ENCODE measurements around the gene DGKQ.
A peak's percentile ranks its signal among the peaks of the same experiment; 100 is the strongest.
"Not testable (repeated sequence)": the region's sequence is repeated elsewhere in the genome, so short reads cannot be mapped to it uniquely, and the experiment has no call there.

DGKQ gene

GRCh38 chr4:924107-925096 lies 49.0 kb downstream of the DGKQ start:
- DNase-seq: peak; percentile 8

GRCh38 chr4:921830-922331 lies 51.5 kb downstream of the DGKQ start:
- no peak for DNase-seq

- not testable (repeated sequence) for DNase-seq
Observed at GRCh38 chr4:919004-919680, 54.2 kb downstream of the DGKQ start.

DNA sequence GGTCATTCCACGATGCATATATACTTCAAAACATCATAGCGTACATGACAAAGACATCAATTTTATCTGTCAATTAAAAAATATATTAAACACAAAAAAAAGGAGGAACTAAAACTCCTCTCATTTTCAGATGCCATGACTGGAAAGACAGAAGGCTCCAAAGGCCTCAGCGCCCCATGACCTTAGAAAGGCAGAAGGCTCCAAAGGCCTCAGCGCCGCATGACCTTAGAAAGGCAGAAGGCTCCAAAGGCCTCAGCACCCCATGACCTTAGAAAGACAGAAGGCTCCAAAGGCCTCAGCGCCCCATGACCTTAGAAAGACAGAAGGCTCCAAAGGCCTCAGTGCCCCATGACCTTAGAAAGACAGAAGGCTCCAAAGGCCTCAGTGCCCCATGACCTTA lies 54.8 kb downstream of the DGKQ start:
- DNase-seq: not testable (repeated sequence)

DNA sequence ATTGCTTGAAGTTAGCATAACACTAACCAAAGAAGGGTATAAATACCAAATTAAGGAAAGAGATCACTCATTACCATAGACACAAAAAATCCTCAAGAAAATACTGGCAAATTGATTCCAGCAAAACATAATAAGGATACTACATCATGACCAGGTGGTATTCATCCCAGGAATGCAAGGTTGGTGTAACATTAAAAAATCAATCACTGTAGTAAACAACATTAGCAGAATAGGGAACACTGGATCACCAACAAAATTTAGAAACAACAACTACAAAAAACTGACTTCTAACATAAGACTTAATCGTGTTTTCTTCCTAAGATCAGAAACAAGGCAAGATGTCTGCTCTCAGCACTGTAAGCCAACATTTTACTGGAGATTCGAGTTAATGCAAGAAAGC lies 55.4 kb downstream of the DGKQ start:
- no peak for DNase-seq

GRCh38 chr4:917466-917865 lies 55.9 kb downstream of the DGKQ start:
- DNase-seq: no peak

DNA sequence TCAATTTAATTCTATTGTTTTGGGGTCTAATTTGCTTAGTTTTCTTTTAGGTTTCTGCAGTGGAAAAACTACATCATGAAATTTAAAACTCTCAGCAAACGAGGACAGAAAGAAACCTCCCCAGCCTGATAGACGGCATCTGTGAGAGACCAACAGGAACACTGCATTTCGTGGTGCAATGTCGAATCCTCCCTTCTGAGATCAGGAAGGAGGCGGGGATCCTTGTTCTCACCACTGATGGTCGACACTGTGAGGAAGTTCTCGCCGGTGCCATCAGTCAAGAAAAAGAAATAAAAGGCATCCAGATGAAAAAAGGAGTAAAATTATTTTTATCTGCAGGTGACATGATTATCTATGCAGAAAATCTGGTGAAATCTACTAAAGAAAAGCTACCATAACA lies 57.8 kb downstream of the DGKQ start:
- no peak for DNase-seq

DNA sequence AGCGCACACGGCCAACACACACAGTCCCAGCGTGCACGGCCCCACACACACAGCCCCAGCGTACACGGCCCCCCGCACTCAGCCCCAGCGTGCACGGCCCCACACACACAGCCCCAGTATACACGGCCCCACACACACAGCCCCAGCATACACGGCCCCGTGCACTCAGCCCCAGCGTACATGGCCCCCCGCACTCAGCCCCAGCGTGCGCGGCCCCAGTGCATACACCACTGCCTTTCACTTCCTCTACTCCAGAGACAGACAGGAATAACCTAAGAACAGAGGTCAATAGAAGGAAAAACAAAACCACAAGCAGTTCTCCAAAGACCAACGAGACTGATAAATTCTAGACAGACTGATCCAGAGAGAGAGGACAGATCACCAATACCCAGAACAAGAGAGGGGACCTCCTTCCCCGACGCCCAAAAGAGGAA lies 58.3 kb downstream of the DGKQ start:
- DNase-seq: no peak

- no peak for DNase-seq
Observed at GRCh38 chr4:914531-914930, 58.8 kb downstream of the DGKQ start.

DNA sequence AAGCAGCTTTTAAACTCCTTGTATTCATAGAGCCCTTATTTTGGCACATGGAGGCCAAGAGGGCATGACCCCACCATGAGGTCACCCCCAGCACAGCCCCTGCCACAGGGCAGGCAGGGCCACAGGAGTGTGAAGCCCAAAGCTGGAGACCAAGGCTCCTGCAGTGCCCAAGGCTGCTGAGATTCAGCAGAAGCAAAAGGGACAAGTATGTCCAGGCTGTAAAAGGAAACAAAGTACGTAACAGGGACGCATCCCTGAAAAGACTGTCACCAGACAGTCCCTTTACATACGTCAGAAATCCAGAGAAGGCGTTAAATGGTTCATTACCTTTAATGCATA lies 60.1 kb downstream of the DGKQ start:
- no peak for DNase-seq

GRCh38 chr4:912548-913279 lies 60.7 kb downstream of the DGKQ start:
- DNase-seq: no peak

GRCh38 chr4:911871-912490 lies 61.4 kb downstream of the DGKQ start:
- no peak for DNase-seq

- DNase-seq: no peak
Observed at GRCh38 chr4:911221-911751, 62.1 kb downstream of the DGKQ start.

DNA sequence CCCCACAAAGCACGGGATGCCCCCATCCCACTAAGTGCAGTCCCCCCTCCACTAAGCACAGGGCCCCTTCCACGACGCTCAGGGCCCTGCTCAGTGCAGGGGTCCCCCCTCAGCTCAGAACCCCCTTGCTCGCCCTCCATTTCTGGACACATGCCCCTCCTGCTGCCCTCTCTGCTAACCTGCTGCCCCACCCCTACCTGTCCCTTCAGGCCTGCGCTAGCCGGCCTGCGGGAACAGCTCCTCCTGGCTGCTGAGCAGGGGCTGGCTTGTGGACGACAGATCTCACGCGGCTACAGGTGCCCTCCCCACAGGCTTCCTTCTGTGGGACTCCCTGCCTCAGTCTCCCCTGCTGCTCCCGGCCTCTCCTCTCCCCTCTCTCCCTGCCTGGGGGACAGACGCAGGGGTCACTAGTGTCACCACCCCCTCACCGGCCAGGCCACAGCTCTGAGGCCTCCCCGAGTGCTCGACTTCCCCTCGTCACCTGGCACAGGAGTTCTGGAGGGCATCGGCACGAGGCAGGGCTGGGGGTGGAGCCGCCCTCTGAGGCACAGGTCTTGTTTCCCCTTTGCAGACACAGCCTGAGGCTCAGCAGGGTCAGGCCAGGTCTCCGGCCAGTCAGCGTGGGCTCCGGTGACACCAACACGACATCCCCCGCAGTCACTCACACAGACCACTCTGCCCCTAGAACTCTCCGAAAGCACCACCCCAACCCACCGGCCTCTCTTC lies 62.8 kb downstream of the DGKQ start:
- no peak for DNase-seq

DNA sequence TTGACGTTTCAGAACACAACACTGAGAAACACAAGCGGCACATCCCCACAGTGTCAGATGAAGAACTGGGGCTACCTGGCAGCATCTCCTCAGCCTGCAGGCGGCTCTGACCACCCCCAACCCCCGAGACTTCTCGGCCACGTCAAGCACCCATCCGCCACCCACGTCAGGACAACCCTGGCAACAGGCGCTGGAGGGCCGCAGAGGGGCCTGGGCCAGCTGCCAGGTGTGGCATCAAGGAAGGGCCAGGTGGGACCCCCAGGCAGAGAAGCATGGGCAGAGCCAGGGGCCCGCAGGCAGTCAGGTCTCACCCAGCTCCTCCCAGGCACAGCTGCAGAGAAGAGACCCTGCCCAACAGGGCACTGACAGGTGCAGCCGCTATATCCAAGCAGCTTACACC lies 63.5 kb downstream of the DGKQ start:
- DNase-seq: no peak

- no peak for DNase-seq
Observed at GRCh38 chr4:909131-909571, 64.2 kb downstream of the DGKQ start.

All from effector CD8-positive, alpha-beta T cell (primary cell).